Liver (tissue), 9 donors: ENCODE data around the gene PROCA1. TPM values are rescaled to one million over a fixed set of nuclear protein-coding genes. Genes with fewer than 3 reads are reported as not detected.

Experiments
- DNase-seq: peaks from one replicate; pipeline ENCODE4 v3.0.0-alpha.2; 2017; ENCODE audit warnings: low spot score
- H3K27ac ChIP-seq, 2 donors: one replicate each; pipeline ENCODE4 v1.7.0; 2013; ENCODE audit warnings: inconsistent platforms in 2 of 2, low read length in 2 of 2, control low read depth in 1 of 2, low read depth in 1 of 2, mild to moderate bottlenecking in 1 of 2
- H3K27me3 ChIP-seq, 4 donors: one replicate each; pipeline versions ENCODE4 v1.6.1 to v1.7.0; 2013; ENCODE audit warnings: low read length in 3 of 4, inconsistent platforms in 1 of 4, mild to moderate bottlenecking in 1 of 4, moderate library complexity in 1 of 4; ENCODE audit not compliant: control insufficient read depth in 4 of 4, insufficient read depth in 4 of 4
- H3K36me3 ChIP-seq, 4 donors: one replicate each; pipeline versions ENCODE4 v1.6.1 to v1.7.0; 2013; ENCODE audit warnings: low read length in 3 of 4, mild to moderate bottlenecking in 3 of 4, low read depth in 1 of 4, moderate library complexity in 1 of 4; ENCODE audit not compliant: control insufficient read depth in 4 of 4, insufficient read depth in 3 of 4
- H3K4me1 ChIP-seq, 4 donors: one replicate each; pipeline versions ENCODE4 v1.6.1 to v1.7.0; 2013; ENCODE audit warnings: low read length in 3 of 4, mild to moderate bottlenecking in 3 of 4, moderate library complexity in 1 of 4; ENCODE audit not compliant: control insufficient read depth in 4 of 4, insufficient read depth in 4 of 4
- H3K4me3 ChIP-seq, 3 donors: one replicate each; pipeline versions ENCODE4 v1.6.1 to v1.7.0; 2013; ENCODE audit warnings: low read length in 3 of 3, control low read depth in 1 of 3, low read depth in 1 of 3, mild to moderate bottlenecking in 1 of 3
- H3K9ac ChIP-seq, 2 donors: one replicate each; pipeline ENCODE4 v1.7.0; 2013; ENCODE audit warnings: low read length in 2 of 2, mild to moderate bottlenecking in 2 of 2, moderate library complexity in 2 of 2, control low read depth in 1 of 2, low read depth in 1 of 2
- H3K9me3 ChIP-seq, 4 donors: one replicate each; pipeline versions ENCODE4 v1.6.1 to v1.7.0; 2013; ENCODE audit warnings: low read length in 3 of 4; ENCODE audit not compliant: control insufficient read depth in 4 of 4
- FOXA2 ChIP-seq: IDR thresholded peaks from 2 replicates; pipeline ENCODE4 v1.6.1; 2016; ENCODE audit warnings: antibody characterized with exemption
- GABPA ChIP-seq, 2 donors: IDR thresholded peaks in 1 of 2; conservative IDR thresholded peaks in 1 of 2; 2 replicates each; pipeline ENCODE4 v1.6.1; 2016; ENCODE audit warnings: antibody characterized with exemption in 2 of 2, mild to moderate bottlenecking in 1 of 2, moderate library complexity in 1 of 2
- JUND ChIP-seq, 2 donors: IDR thresholded peaks; 2 replicates each; pipeline ENCODE4 v1.6.1; 2016; ENCODE audit warnings: antibody characterized with exemption in 2 of 2
- NR2F2 ChIP-seq: IDR thresholded peaks from 2 replicates; pipeline ENCODE4 v1.6.1; 2016; ENCODE audit warnings: antibody characterized with exemption
- RAD21 ChIP-seq, 2 donors: IDR thresholded peaks; 2 replicates each; pipeline ENCODE4 v1.6.1; 2016; ENCODE audit warnings: antibody characterized with exemption in 2 of 2, mild to moderate bottlenecking in 2 of 2
- RXRA ChIP-seq, 2 donors: IDR thresholded peaks; 2 replicates each; pipeline ENCODE4 v1.6.1; 2017 to 2018; ENCODE audit warnings: antibody characterized with exemption in 2 of 2, mild to moderate bottlenecking in 1 of 2
- SP1 ChIP-seq: IDR thresholded peaks from 2 replicates; pipeline ENCODE4 v1.6.1; 2018; ENCODE audit warnings: antibody characterized with exemption, mild to moderate bottlenecking
- YY1 ChIP-seq: IDR thresholded peaks from 2 replicates; pipeline ENCODE4 v1.6.1; 2016; ENCODE audit warnings: antibody characterized with exemption, mild to moderate bottlenecking
- WGBS: extraction: QIAGEN DNeasy Blood & Tissue Kit; methylation state at CpG from one replicate; pipeline ENCODE4 v1.1.7; 2013; 5-methylcytosine and 5-hydroxymethylcytosine counted together
- polyA plus RNA-seq, 2 donors: library from polyadenylated mRNA; stranded (reverse) in 1 of 2; unstranded in 1 of 2; fragments of 200-250 nt in 1 of 2; fragments of >200 nt in 1 of 2; fragmentation: Nextera tagmentation in 1 of 2; extraction: Ambion mirVana in 1 of 2; gene quantifications; one replicate each; pipeline versions ENCODE4 v1.2.1 to v1.2.3, GENCODE V29; 2013 to 2015
- total RNA-seq, 2 donors: library from RNA; depleted of rRNA; stranded (reverse); fragments of >200 nt; gene quantifications; one replicate each; pipeline ENCODE4 v1.2.3, GENCODE V29; 2014
- TF ChIP-seq, protein P1 (sequence below): IDR thresholded peaks from 2 replicates; pipeline ENCODE4 v1.6.1; 2016; ENCODE audit warnings: antibody characterized with exemption, mild to moderate bottlenecking
- TF ChIP-seq, protein P2 (sequence below): IDR thresholded peaks from 2 replicates; pipeline ENCODE4 v1.6.1; 2016; ENCODE audit warnings: antibody characterized with exemption
- TF ChIP-seq, protein P3 (sequence below): fragments of 150-350 bp; IDR thresholded peaks from 2 replicates; pipeline ENCODE4 v1.5.1; 2017; ENCODE audit warnings: improper control_type of control experiment, low read depth, low read length; ENCODE audit not compliant: missing input control
- TF ChIP-seq, protein P4 (sequence below): IDR thresholded peaks from 2 replicates; pipeline ENCODE4 v1.6.1; 2016; ENCODE audit warnings: antibody characterized with exemption
- donor health status: healthy.
- donor health status: healthy.
- donor health status: healthy.
- donor health status: healthy.
- donor health status: healthy.

The PROCA1 gene
- total and polyA plus RNA-seq, 4 donors: 0.16 to 0.65 (median 0.35) TPM

DNA sequence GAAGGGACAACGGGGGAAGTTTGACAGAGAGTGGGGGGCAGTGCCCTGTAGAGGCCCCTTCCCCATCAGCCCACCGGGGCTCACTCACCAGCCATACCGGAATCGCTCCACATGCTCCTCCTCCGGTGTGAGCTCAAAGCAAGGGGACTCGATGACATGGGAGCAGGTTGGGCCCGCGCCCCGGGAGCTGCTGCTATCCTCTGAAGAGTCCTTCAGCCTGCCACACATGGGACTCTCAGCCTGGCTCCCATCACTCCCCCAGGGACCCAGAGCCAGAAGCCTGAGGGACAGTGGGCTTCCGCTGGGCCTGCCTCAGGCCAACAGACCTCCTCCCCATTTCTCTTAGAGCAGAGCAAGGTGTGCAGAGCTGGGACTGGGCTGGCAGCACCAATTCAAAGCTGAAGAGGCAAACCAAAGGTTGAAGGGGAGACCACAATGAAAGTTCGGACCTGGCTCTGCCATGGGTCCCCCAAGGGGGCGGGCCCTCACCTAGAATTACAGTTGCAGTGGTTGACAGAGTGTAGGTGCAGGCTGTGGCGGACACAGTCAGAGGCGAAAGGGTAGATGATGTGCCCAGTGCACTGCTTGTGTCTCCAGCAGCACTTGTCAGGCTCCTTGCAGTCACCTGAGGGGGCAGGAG, 7.3 kb downstream of the PROCA1 start:
- TF ChIP-seq, protein P1, sequence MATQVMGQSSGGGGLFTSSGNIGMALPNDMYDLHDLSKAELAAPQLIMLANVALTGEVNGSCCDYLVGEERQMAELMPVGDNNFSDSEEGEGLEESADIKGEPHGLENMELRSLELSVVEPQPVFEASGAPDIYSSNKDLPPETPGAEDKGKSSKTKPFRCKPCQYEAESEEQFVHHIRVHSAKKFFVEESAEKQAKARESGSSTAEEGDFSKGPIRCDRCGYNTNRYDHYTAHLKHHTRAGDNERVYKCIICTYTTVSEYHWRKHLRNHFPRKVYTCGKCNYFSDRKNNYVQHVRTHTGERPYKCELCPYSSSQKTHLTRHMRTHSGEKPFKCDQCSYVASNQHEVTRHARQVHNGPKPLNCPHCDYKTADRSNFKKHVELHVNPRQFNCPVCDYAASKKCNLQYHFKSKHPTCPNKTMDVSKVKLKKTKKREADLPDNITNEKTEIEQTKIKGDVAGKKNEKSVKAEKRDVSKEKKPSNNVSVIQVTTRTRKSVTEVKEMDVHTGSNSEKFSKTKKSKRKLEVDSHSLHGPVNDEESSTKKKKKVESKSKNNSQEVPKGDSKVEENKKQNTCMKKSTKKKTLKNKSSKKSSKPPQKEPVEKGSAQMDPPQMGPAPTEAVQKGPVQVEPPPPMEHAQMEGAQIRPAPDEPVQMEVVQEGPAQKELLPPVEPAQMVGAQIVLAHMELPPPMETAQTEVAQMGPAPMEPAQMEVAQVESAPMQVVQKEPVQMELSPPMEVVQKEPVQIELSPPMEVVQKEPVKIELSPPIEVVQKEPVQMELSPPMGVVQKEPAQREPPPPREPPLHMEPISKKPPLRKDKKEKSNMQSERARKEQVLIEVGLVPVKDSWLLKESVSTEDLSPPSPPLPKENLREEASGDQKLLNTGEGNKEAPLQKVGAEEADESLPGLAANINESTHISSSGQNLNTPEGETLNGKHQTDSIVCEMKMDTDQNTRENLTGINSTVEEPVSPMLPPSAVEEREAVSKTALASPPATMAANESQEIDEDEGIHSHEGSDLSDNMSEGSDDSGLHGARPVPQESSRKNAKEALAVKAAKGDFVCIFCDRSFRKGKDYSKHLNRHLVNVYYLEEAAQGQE: no peak
- TF ChIP-seq FOXA2 (no peak), JUND (IDR thresholded peaks at IDR 0.05) (no peak), RAD21 (IDR thresholded peaks at IDR 0.05) (no peak)
- TF ChIP-seq, protein P2, sequence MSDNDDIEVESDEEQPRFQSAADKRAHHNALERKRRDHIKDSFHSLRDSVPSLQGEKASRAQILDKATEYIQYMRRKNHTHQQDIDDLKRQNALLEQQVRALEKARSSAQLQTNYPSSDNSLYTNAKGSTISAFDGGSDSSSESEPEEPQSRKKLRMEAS: no peak
- TF ChIP-seq, protein P3, sequence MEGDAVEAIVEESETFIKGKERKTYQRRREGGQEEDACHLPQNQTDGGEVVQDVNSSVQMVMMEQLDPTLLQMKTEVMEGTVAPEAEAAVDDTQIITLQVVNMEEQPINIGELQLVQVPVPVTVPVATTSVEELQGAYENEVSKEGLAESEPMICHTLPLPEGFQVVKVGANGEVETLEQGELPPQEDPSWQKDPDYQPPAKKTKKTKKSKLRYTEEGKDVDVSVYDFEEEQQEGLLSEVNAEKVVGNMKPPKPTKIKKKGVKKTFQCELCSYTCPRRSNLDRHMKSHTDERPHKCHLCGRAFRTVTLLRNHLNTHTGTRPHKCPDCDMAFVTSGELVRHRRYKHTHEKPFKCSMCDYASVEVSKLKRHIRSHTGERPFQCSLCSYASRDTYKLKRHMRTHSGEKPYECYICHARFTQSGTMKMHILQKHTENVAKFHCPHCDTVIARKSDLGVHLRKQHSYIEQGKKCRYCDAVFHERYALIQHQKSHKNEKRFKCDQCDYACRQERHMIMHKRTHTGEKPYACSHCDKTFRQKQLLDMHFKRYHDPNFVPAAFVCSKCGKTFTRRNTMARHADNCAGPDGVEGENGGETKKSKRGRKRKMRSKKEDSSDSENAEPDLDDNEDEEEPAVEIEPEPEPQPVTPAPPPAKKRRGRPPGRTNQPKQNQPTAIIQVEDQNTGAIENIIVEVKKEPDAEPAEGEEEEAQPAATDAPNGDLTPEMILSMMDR: no peak
- no peaks in the 10 kb centered on the region for H3K27me3 ChIP-seq
- no peak overlapping the region for H3K27ac ChIP-seq
- no peak overlapping the region for H3K9ac ChIP-seq
- DNase-seq: no peak
- H3K4me3 ChIP-seq: no peak overlapping the region
- H3K9me3 ChIP-seq: no peaks in the 10 kb centered on the region
- no peaks in the 10 kb centered on the region for H3K4me1 ChIP-seq
- peaks cover 17 to 52% (median 33%) of the 10 kb centered on the region in 4 donors for H3K36me3 ChIP-seq
- WGBS: 94% methylated on average over 14 of the region's 14 CpGs

DNA sequence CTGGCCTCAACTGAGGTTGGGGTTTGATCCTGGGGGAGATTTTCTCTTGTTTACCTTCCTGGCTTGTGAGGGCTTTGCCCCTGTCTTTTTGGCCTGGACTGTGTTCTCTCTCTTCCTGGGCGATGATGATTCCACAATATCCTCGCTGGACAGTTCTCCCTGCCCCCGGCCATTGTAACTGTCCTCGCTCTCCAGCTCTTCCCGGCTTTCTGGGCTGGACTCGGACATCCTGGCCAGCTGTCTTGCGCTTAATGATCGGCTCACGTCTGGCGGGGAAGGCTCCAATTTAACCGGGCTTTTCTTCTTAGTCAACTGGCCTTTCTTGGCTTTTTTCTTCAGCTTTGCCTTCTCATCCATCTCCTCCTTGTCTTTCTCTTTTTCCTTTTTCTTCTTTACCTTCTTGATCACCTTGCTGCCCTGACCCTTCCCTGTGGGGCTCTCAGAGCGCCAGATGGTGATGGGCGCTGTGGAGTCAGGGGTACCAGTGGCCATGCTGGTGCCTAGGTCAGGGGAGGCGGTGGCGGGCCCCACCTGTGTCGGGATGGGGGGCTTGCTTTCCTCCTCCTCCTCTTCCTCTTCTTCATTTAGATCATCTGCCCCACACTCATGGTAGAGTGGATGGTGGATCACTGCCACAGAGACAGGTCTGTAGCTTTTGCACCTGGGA, 8.0 kb downstream of the PROCA1 start:
- Histone ChIP-seq H3K4me3 (no peak overlapping the region), H3K4me1 (peaks cover 0 to under 1% (median under 1%) of the 10 kb centered on the region in 4 donors), H3K27ac (no peak overlapping the region), H3K27me3 (no peaks in the 10 kb centered on the region), H3K9me3 (no peaks in the 10 kb centered on the region), H3K36me3 (peaks cover 17 to 58% (median 38%) of the 10 kb centered on the region in 4 donors), H3K9ac (no peak overlapping the region)
- TF ChIP-seq YY1 (no peak), GABPA (IDR thresholded peaks at IDR 0.05 in 1 of 2, conservative IDR thresholded peaks at IDR 0.05 in 1 of 2) (no peak), SP1 (no peak), RXRA (IDR thresholded peaks at IDR 0.05) (no peak), NR2F2 (no peak), JUND (IDR thresholded peaks at IDR 0.05) (no peak)
- TF ChIP-seq, protein P2: no peak
- TF ChIP-seq, protein P4, sequence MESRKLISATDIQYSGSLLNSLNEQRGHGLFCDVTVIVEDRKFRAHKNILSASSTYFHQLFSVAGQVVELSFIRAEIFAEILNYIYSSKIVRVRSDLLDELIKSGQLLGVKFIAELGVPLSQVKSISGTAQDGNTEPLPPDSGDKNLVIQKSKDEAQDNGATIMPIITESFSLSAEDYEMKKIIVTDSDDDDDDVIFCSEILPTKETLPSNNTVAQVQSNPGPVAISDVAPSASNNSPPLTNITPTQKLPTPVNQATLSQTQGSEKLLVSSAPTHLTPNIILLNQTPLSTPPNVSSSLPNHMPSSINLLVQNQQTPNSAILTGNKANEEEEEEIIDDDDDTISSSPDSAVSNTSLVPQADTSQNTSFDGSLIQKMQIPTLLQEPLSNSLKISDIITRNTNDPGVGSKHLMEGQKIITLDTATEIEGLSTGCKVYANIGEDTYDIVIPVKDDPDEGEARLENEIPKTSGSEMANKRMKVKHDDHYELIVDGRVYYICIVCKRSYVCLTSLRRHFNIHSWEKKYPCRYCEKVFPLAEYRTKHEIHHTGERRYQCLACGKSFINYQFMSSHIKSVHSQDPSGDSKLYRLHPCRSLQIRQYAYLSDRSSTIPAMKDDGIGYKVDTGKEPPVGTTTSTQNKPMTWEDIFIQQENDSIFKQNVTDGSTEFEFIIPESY: no peak
- 90% methylated on average over 16 of the region's 16 CpGs for WGBS
- no peak for DNase-seq
